Stimulated activated CD8-positive, alpha-beta memory T cell treated with anti-CD3 and anti-CD28 coated beads, Interleukin-12 subunit alpha, Interleukin-12 subunit beta, amount 100 ng/mL, for 24 hours (primary cell): ENCODE results near the gene LRRC23.
"Not testable (repeated sequence)": the region's sequence is repeated elsewhere in the genome, so short reads cannot be mapped to it uniquely, and the experiment has no call there.

Experiments
- DNase-seq: peaks from one replicate; pipeline ENCODE4 v3.0.0-alpha.2; 2020; ENCODE audit errors: extremely low read depth

The LRRC23 gene, protein sequence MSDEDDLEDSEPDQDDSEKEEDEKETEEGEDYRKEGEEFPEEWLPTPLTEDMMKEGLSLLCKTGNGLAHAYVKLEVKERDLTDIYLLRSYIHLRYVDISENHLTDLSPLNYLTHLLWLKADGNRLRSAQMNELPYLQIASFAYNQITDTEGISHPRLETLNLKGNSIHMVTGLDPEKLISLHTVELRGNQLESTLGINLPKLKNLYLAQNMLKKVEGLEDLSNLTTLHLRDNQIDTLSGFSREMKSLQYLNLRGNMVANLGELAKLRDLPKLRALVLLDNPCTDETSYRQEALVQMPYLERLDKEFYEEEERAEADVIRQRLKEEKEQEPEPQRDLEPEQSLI

DNA sequence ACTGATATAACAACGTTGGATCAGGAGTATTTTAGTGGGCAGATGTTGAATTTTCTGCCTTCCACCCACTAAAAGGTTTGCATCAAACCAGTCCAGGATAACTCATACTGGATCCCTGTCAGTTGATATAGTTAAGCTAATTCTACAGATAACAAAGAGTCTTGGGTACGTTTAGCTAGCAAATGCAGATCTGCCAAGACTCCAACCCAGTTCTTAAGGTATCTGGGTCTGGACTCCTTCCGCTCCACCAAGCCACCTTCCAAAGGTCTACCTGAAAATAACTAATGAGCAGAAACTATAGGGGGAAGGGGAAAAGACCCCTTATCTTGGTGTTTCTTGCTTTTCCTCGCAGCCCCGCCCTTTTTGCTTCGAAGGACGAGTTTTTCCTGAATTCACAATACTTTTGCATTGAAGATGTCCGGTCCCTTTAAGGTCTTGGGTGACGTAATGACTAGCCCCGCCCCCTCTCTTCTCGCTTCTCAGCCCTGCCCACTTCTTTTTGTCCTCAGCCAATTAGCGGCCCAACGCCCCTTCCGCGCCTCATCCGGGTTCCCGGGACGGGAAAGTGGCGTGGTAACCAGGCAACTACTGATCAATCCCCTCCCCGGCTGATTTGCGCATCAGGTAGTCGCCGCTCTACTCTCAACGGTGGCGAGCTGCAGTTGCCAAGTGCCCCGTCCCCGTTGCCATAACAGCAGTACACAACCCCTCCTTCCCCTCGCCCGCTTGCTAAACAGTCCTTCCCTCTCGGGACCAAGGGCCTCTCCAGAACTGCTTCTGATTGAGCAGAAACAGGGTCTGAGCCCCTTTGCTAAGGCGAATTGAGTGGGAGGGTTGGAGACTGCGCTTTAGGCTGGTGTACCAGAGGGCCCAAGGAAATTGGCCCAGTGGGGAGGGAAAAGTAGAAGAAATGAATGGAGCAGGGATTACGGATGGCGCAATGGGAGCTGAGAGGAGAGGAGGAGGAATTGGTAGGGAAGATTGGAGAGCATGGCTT, at the start of gene LRRC23:
Gene LRRC23, plus strand, starts transcription at position 543 of the 997 bp plus-strand sequence. CDS start 812 bp downstream, outside the sequence.
- peak; percentile 94 for DNase-seq

DNA sequence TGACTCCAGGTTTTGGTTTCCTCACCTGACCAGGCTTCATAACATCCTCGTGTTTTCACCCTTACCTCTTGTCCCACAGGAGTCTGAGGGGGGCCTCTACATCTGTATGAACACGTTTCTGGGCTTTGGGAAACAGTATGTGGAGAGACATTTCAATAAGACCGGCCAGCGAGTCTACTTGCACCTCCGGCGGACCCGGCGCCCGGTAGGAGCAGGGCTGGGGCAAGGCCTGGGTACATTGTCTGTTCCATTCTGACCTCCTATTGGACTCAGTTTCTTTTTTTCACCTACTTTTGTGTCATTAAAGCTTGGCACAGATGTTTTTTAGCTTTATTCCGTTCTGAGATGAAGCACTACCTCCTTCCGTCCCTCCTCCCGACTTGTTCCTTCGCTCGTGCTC, 49.3 kb upstream of the LRRC23 start:
- DNase-seq = no peak

DNA sequence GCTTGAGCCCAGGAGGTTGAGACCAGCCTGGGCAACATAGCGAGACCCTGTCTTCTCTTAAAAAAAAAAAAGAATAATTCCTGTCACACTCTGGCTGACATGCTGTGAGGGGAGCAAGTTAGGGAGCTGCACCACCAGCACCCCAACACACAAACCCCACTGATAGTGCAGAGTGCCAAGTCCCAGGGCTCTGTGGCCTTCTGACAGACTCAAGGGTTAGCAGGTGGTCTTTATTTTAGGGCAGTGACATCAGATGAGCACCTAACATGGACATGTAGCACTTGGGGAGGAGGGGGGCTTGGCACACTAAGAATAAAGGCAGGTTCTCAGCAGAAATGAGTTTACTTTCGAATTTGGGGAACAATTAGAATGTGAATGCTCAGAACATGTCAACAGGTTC, 45.8 kb upstream of the LRRC23 start:
- no peak for DNase-seq

DNA sequence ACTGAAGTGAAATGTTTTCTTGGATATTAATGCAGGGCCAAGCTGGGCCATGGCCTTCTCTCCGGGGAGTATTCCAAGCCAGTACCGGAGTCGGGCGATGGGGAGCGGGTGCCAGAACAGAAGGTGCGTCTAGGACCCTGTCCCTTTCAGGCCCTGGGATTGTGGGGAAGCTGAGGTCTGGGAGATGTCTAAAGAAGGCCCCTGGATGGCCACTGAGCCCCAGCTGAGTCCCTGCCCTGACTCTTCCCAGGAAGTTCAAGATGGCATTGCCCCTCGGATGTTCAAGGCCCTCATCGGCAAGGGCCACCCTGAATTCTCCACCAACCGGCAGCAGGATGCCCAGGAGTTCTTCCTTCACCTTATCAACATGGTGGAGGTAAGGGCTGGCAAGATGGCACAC, 44.5 kb upstream of the LRRC23 start:
- no peak for DNase-seq

DNA sequence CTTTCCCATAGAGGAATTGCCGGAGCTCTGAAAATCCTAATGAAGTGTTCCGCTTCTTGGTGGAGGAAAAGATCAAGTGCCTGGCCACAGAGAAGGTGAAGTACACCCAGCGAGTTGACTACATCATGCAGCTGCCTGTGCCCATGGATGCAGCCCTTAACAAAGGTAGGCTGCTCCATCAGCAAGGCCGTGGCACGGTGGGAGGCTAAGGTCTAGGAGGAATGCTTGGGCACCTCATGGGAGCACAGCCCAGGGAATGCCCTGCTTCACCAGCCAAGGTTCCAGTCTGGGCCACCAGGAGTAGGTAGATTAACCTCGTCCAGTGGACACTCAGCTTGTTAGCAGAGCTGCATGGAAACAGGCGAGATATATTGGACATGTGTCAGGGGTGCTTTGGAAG, 43.7 kb upstream of the LRRC23 start:
- no peak for DNase-seq

DNA sequence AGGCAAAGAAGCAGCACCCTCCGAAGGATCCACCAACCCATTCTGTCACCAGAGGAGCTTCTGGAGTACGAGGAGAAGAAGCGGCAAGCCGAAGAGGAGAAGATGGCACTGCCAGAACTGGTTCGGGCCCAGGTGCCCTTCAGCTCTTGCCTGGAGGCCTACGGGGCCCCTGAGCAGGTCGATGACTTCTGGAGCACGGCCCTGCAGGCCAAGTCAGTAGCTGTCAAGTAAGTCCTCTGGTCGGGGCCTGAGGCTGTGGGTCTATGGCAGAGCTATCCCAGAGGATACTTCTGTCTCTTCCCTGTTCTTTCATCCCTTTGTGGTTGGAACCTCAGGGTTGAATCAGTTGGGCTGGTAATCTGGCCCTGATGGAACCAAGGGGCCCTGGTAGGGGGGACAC, 43.2 kb upstream of the LRRC23 start:
- no peak for DNase-seq

DNA sequence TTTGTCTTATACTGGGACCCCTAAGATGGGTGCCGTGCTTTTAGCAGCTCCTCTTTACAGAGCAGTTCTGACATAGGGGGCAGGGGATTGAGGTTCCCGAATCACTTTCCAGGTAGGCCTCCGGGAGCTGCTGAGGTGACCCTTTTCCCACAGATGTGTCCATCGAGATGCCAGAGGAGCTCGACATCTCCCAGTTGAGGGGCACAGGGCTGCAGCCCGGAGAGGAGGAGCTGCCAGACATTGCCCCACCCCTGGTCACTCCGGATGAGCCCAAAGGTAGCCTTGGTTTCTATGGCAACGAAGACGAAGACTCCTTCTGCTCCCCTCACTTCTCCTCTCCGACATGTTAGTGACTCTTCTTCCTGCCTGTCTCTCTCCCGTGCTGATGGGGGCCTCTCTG, 41.6 kb upstream of the LRRC23 start:
- DNase-seq = no peak

DNA sequence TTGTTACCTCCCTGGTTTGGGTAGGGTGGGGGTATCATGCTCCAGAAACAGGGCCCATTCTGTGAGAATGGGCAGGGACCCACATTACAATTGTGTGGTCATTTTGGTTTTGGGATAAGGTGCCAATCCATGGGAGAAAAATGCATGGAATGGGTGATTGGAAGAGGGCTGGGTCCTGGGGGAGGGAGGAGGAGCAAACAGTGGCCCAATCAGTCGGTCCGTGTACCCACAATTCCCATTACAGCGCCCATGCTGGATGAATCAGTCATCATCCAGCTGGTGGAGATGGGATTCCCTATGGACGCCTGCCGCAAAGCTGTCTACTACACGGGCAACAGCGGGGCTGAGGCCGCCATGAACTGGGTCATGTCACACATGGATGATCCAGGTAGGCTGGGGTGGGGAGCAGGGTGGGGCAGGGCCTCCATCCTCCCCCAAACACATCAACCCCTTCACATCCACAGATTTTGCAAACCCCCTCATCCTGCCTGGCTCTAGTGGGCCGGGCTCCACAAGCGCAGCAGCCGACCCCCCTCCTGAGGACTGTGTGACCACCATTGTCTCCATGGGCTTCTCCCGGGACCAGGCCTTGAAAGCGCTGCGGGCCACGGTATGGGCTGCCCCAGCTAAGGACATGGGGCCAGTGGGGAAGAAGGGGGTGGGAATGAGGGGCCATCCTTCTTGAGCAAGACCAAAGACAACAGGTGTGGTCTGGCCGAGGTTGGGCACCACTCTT, 40.9 kb upstream of the LRRC23 start:
- no peak for DNase-seq

DNA sequence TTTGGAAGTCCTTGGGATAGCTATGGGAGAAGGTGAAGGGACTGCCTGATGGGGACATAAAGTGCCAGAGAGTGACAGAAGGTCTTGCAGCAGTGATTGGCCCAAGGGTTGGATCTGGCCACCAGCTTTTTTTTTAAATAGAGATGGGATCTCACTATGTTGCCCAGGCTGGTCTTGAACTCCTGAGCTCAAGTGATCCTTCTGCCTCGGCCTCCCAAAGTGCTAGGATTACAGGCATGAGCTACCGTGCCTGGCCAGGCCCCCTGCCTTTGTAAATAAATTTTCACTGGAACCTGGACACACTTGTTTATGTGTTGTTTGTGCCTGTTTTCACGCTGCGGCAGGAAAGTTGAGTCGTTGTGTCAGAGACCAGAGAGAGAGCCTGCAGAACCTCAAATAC, 39.3 kb upstream of the LRRC23 start:
- DNase-seq = not testable (repeated sequence)

DNA sequence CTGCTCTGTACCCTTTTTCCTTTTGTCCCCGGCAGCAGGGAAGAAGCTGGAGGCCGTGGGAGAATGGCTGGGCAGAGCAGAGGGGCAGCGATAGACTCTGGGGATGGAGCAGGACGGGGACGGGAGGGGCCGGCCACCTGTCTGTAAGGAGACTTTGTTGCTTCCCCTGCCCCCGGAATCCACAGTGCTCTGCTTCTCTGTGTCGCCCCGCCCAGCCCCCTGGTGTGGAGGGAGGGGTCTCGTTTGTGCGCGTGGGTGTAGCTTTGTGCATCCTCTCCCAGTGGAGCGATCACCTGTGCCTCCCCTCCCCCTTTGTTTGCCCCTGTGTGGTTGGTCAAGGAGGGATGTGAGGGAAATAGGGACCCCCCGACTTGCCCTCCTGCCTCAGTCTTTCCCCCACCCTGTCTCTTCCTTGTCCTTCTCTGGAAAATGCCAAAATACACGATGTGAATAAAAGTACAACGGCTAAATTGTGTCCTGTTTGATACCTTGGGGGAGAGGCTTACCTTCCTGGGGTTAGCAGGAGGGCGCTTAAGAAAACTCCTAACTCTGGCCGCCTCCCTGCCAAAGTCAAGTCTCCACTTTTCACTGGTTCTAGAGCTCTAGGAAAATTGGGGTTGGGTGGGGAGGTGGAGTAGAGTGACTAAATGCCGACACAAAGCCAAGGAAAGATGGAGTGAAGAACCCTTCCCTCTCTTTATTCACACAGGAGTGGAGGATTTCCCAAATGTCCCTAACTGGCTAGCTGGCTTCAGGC, 38.3 kb upstream of the LRRC23 start:
- DNase-seq = no peak

DNA sequence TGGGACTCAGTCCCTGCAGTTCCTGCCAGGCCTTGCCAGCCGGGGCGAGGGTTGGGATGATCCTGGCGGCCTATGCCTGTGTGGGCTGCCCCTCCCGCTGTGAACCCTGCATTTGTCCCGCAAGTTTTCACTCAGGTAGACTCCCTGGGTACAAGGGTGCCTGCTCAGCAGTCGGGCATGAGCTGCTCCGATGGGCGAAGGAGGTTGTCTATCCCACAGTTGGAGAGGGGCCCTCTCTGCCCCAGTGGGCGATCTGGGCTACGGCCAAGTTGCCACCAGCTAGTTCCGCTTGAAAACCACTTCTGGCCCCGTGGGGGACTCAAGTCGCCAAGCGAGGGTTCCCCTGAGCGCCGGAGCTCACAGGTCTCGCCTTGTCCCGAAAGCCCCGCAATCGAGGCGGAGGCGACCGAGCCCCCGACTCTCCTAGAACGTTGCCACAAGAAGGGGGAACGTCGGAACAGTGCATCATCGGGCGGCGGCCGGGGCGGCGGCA, 37.7 kb upstream of the LRRC23 start:
- no peak for DNase-seq

DNA sequence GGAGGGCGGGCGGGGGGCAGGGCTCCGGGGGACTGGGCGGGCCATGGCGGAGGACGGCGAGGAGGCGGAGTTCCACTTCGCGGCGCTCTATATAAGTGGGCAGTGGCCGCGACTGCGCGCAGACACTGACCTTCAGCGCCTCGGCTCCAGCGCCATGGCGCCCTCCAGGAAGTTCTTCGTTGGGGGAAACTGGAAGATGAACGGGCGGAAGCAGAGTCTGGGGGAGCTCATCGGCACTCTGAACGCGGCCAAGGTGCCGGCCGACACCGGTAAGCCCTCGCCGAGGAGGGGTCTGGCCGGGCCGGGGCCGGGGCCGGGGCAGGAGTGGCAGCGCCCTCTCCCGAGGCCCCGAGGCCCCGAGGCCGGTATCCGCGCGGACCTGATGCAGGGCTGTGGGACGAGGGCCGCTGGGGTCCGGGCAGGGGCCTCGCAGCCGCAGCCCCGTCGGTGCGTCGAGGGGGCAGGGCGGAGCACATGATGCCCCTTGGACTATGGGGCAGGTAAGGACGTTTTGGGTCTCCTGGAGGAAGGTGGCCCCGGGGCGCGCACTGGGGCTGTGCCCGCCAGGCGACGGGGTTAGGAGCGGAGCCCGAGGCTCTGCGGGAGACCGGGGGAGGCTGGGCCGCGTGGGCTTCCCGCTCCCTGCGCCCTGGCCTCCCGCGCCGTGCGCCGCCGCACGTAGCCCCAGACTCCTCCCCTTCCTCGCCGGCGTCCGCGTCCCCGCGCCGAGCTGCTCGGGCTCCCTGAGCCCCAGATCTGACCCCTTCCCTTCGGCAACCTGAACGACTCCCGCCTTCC, 37.0 kb upstream of the LRRC23 start, which contains the start of gene TPI1:
Gene TPI1, plus strand, starts transcription at position 119 of the 798 bp plus-strand sequence. Its CDS starts 36 bp downstream, at position 155.
- peak; percentile 58 for DNase-seq

DNA sequence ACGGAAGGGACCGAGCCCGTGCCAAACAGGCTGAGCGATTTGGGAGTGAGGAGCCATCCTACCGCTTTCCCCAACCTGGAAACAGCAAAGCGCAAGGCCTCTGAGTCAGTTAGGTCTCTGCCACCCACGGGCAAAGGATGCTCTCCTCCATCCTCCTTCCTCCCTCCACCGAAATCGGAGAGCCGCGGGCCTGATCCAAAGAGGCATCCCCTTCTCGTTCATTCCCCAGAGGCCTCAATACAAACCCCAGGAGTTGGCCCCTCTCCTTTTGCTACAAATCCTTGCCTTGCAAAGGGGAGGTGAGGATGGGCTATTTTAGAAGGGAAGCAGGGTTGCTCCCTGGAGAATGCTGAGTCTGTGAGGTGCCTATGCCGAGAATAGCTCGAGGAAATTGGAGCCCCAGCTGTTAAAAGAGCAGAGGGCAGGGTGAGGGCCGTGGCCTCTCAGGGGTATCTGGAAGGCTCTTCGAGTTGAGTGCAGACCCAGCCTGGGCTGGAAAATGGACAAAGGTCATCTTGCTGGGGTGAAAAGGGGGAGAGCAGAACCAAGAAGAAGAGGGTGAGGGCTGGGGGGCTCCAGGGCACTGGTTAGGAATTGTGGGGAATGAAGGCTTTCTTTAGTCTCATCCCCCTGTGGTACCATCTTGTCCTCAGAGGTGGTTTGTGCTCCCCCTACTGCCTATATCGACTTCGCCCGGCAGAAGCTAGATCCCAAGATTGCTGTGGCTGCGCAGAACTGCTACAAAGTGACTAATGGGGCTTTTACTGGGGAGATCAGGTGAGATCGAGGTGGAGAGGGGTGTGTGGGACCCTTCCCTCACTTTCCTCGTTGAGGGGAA, 36.2 kb upstream of the LRRC23 start:
- DNase-seq = no peak

DNA sequence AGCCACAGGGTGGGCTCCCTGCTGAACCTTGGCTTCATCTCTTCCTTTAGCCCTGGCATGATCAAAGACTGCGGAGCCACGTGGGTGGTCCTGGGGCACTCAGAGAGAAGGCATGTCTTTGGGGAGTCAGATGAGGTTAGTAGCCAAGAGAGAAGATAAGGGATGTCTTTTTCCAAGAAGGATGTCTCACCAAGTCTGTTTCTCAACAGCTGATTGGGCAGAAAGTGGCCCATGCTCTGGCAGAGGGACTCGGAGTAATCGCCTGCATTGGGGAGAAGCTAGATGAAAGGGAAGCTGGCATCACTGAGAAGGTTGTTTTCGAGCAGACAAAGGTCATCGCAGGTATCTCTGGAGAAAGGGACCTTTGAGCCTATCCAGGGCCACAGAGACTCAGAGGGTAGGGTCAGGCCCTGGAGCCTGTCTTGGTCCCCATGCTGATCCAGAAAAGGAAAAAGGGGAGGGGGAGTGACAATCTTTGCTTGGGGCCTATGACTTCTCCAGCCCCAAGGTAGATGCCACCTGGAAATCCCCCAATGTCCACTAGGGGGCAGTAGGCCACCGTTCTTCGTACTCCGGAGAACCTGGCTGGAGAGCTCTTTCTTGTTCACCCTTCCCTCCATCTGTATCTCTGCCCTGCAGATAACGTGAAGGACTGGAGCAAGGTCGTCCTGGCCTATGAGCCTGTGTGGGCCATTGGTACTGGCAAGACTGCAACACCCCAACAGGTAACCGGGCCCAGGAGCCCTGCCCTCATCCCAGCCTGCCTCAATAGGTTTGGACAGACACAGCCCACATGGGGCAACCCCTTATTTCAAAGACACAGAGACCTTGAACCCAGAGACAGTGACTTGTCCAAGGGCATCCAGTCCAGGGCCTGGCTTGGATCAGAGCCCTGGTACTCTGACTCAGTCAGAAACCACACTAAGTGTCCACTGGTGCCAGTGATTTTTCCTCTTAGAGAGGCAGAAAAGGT, 35.3 kb upstream of the LRRC23 start:
- peak; percentile 57 for DNase-seq

DNA sequence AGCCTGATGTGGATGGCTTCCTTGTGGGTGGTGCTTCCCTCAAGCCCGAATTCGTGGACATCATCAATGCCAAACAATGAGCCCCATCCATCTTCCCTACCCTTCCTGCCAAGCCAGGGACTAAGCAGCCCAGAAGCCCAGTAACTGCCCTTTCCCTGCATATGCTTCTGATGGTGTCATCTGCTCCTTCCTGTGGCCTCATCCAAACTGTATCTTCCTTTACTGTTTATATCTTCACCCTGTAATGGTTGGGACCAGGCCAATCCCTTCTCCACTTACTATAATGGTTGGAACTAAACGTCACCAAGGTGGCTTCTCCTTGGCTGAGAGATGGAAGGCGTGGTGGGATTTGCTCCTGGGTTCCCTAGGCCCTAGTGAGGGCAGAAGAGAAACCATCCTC, 34.3 kb upstream of the LRRC23 start:
- DNase-seq = not testable (repeated sequence)

DNA sequence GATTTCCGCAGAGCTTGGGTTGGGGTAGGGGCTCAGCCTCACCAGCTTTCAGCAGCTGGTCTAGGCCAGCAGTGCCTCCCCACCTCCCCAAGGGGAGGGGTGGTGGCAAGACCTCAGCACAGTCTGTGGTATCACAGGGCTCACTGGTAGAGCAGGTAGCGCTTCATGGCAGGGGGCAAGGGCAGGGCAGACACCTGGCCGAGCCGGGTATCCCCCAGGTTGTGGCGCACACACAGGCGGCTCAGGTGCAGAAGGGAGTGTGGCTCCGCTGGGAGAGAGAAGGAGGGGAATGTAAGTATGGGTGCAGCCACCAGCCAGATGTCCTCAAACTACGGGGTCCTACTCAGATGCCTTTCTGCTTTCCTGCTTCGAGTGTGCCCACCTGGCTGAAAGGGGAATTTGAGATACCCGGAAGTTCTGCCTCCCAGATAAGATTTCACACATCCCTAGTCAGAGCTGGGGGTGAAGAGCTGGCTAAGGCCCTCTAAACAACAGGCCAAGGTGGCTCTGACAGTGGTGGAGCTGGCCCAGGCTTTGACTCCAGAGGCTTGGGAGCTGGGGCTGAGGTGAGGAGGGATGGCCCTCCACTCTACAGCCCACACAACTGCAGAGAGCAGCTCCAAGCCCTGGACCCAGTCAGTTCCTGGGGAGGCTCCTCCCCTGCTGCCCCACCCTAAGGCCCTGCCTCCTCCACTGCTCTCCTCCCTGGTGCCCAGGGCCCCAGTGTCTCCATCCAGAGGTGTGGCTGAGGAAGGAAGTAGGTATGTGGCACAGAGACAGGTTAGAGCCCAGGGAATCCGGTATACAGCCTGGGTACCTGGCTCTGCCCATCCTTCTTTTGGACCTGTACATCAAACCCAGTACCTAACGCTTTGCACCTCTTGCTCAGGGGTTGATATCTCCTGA, 33.3 kb upstream of the LRRC23 start:
- no peak for DNase-seq
